MCF 10A (cell line): Measurements from ENCODE around the gene TC2N. TPM values are rescaled to one million over a fixed set of nuclear protein-coding genes. Genes with fewer than 3 reads are reported as not detected.

Experiments used
- BruUV-seq: library from RNA; stranded (reverse); fragments of 400-500 nt; replicated peaks from 2 replicates; lab custom pipeline; 2021; lab: Mats Ljungman, UMichigan
- CTCF ChIA-PET: fragments of 300-600 bp; sonication (Branson Sonifier 250); formaldehyde crosslinking; extraction: SDS; loops from one replicate; lab custom pipeline; 2021; ENCODE audit warnings: antibody characterized with exemption, inconsistent platforms; lab: Yijun Ruan, JAX
- POLR2A ChIA-PET: fragments of 300-600, 350-650 bp; sonication (Branson Sonifier 250); formaldehyde crosslinking; extraction: SDS; loops from one replicate; lab custom pipeline; 2020; ENCODE audit warnings: antibody characterized with exemption, inconsistent platforms; lab: Yijun Ruan, JAX
- DNase-seq: peaks from one replicate; pipeline ENCODE4 v3.0.0-alpha.2; 2018; ENCODE audit not compliant: unreplicated experiment
- H3K27ac Mint-ChIP-seq: one replicate; pipeline ENCODE4 v1.8.0; 2022; ENCODE audit warnings: mild to moderate bottlenecking, low read depth, mixed read lengths; ENCODE audit not compliant: unreplicated experiment
- H3K27me3 Mint-ChIP-seq: one replicate; pipeline ENCODE4 v1.8.0; 2022; ENCODE audit warnings: mixed read lengths; ENCODE audit not compliant: insufficient read depth, unreplicated experiment
- H3K36me3 Mint-ChIP-seq: one replicate; pipeline ENCODE4 v1.8.0; 2022; ENCODE audit warnings: mild to moderate bottlenecking, moderate library complexity, mixed read lengths; ENCODE audit not compliant: insufficient read depth, unreplicated experiment
- H3K4me1 Mint-ChIP-seq: one replicate; pipeline ENCODE4 v1.8.0; 2022; ENCODE audit warnings: mixed read lengths; ENCODE audit not compliant: insufficient read depth, unreplicated experiment
- H3K4me3 Mint-ChIP-seq: one replicate; pipeline ENCODE4 v1.8.0; 2022; ENCODE audit warnings: mild to moderate bottlenecking, moderate library complexity, mixed read lengths; ENCODE audit not compliant: unreplicated experiment
- H3K9me3 Mint-ChIP-seq: one replicate; pipeline ENCODE4 v1.8.0; 2022; ENCODE audit warnings: mixed read lengths; ENCODE audit not compliant: unreplicated experiment
- CTCF ChIP-seq: fragments of 200-600 bp; IDR thresholded peaks from one replicate; pipeline ENCODE4 v1.8.0; 2022; ENCODE audit warnings: antibody characterized with exemption, mild to moderate bottlenecking; ENCODE audit not compliant: unreplicated experiment
- intact Hi-C: fragments of 100-400 bp; cut with micrococcal nuclease; formaldehyde crosslinking; loops from 2 replicates; pipeline ENCODE4 v1.14.1; 2022
- total RNA-seq: library from RNA; stranded (reverse); gene quantifications from 2 replicates; pipeline ENCODE4 v1.2.3, GENCODE V29; 2022

TC2N gene
- total RNA-seq, 1 experiment from 2014 or later, result 11.8 TPM

GRCh38 chr14:91778217-91778616 is 89.1 kb downstream of the TC2N start:
- no peaks in the 10 kb centered on the region for H3K9me3 Mint-ChIP-seq
- intact Hi-C loops, result no loop called here
- BruUV-seq, result no TSS peak
- no peak overlapping the region for H3K4me3 Mint-ChIP-seq
- TF ChIP-seq CTCF, result no peak
- no peaks in the 10 kb centered on the region for H3K27me3 Mint-ChIP-seq
- no peaks in the 10 kb centered on the region for H3K4me1 Mint-ChIP-seq
- ChIA-PET POLR2A (no interaction called here), CTCF (no interaction called here)
- DNase-seq, result no peak
- H3K36me3 Mint-ChIP-seq, result no peaks in the 10 kb centered on the region
- H3K27ac Mint-ChIP-seq, result no peak overlapping the region

DNA sequence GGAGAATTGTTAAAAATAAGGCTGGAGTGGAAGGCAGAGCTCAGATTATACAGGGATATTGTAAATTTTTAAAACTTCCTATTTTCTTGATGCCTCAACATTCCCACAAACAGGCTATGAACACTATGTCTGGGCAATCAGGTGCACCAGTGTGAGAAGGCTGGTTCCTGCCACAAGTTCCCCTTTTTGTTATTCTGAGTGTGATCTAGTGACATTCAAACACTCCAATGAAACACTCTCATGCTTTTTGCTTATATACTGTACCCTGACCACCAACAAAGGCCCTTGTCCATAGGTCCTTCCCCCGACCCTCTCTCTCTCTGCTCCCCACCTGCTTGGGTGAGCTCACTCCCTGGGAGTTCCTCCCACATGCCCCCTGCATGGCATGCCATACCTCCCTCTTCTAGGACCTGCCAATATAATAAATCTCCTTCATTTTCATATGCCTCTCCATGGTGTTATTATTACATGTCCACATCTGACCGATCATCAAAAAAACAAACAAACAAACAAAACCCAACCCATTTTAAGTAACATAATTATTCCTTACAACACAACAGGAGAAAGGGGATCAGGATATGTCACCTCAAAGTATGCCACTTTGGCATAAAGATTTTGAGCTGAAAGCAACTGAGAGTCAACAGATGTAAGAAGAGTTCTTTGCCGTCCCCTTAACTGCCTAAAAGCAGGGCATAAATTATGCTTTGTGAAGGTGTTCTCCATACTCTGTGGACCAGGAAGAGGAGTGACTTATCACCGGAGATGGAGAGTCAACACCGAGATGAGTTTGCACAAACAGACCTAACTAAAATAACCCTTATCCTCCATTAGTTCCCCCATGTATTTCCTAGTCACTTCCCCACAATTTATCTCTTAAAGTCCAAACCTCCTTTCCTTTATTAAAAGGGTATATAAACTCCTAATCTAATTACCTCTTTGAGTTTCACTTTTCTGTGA is 92.9 kb downstream of the TC2N start:
- Mint-ChIP-seq H3K27me3 (no peaks in the 10 kb centered on the region), H3K27ac (no peak overlapping the region), H3K9me3 (no peaks in the 10 kb centered on the region), H3K4me3 (no peak overlapping the region), H3K4me1 (no peaks in the 10 kb centered on the region), H3K36me3 (no peaks in the 10 kb centered on the region)
- BruUV-seq, result no TSS peak
- POLR2A ChIA-PET, result interaction anchor here (1.5 kb wide), 1 partner anchor 12 kb away, joined by 5 read pairs; no protein-coding TSS in a partner anchor
- DNase-seq, result no peak
- no peak for TF ChIP-seq CTCF
- CTCF ChIA-PET, result no interaction called here
- intact Hi-C loops, result no loop called here

DNA sequence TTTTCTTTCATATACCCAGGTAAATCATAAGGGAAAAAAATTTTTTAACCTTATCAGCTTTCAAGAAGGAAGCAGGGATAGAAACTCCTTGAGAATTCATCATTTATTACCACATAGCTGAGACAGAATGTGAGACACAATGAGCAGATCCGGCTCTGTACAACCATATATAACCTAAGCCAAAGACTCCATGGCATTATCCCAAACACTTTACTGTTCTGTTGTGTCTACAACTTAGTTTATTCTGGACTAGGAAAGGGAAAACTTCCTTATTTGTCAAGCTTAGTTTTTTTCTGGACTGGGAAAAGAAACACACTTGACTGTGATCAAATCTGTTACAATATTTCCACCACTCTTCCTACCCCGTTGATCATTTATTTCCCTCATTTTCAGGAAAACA is 97.2 kb downstream of the TC2N start:
- ChIA-PET POLR2A (no interaction called here), CTCF (no interaction called here)
- Mint-ChIP-seq H3K36me3 (no peaks in the 10 kb centered on the region), H3K4me3 (no peak overlapping the region), H3K27ac (no peak overlapping the region), H3K9me3 (no peaks in the 10 kb centered on the region), H3K4me1 (no peaks in the 10 kb centered on the region), H3K27me3 (no peaks in the 10 kb centered on the region)
- no peak for TF ChIP-seq CTCF
- BruUV-seq, result no TSS peak
- no peak for DNase-seq
- intact Hi-C loops, result no loop called here

GRCh38 chr14:91755570-91756295 is 111.6 kb downstream of the TC2N start:
- DNase-seq, result peak; percentile 86
- intact Hi-C loops, result no loop called here
- Mint-ChIP-seq H3K4me3 (no peak overlapping the region), H3K27me3 (no peaks in the 10 kb centered on the region), H3K4me1 (peaks cover 16% of the 10 kb centered on the region), H3K36me3 (no peaks in the 10 kb centered on the region), H3K9me3 (no peaks in the 10 kb centered on the region), H3K27ac (peak overlapping the region; percentile 19)
- BruUV-seq, result no TSS peak
- ChIA-PET CTCF (interaction anchor here (0.7 to 1.1 kb wide), 3 partner anchors 83 to 141 kb away, joined by 3 read pairs; no protein-coding TSS in a partner anchor), POLR2A (interaction anchor here (0.9 to 1.0 kb wide), 2 partner anchors 10 to 21 kb away, joined by 3 to 4 read pairs; no protein-coding TSS in a partner anchor)
- TF ChIP-seq CTCF, result no peak
